ENCODE data around the gene PPM1D.

The PPM1D gene

DNA sequence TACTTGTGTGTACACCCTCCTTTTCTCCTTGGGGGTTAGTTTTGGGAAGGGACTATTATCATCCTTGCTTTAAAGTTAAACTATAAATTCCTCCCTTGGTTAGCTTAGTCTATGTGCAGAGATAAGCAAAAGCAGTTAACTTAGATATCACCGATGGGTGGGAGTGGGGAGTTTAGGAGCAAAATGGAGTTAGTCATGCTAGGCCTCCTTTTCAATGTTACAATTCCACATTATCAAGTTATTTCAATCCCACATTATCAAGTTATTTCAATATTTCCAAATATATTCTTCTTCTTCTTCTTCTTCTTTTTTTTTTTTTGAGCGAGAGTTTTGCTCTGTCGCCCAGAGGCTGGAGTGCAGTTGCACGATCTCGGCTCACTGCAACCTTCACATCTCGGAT lies 76.0 kb downstream of the PPM1D start:
- H3K4me3 ChIP-seq (ENCODE audit: low read depth, low read length): no peak overlapping the region
- no peak for DNase-seq (ENCODE audit: low read depth, low spot score)
- in situ Hi-C loops (cut with HindIII; ENCODE audit: low sequenced_read_pairs): no loop called here
- TF ChIP-seq, protein P1, sequence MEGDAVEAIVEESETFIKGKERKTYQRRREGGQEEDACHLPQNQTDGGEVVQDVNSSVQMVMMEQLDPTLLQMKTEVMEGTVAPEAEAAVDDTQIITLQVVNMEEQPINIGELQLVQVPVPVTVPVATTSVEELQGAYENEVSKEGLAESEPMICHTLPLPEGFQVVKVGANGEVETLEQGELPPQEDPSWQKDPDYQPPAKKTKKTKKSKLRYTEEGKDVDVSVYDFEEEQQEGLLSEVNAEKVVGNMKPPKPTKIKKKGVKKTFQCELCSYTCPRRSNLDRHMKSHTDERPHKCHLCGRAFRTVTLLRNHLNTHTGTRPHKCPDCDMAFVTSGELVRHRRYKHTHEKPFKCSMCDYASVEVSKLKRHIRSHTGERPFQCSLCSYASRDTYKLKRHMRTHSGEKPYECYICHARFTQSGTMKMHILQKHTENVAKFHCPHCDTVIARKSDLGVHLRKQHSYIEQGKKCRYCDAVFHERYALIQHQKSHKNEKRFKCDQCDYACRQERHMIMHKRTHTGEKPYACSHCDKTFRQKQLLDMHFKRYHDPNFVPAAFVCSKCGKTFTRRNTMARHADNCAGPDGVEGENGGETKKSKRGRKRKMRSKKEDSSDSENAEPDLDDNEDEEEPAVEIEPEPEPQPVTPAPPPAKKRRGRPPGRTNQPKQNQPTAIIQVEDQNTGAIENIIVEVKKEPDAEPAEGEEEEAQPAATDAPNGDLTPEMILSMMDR (IDR thresholded peaks at IDR 0.05; ENCODE audit: low read depth, low read length): no peak

DNA sequence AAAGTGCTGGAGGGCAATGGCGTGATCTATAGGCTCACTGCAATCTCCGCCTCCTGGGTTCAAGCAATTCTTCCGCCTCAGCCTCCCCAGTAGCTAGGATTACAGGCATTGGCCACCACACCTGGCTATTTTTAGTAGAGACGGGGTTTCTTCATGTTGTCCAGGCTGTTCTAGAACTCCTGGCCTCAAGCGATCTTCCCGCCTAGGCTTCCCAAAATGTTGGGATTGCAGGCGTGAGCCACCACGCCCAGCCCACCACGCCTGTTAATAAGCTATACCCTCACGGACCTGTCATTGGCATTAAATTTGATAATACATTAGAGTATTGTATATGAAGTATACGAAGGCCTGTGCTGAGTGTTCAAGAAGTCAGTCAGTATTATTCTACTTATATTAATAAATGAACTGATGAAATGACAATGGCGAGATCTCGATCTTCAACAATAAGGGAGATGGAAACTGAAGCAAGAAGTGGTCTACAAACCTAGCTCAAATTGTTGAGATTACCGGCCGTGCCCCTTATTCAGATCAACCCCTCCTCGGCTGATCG lies 76.8 kb downstream of the PPM1D start:
- DNase-seq (ENCODE audit: low read depth, low spot score): no peak
- in situ Hi-C loops (cut with HindIII; ENCODE audit: low sequenced_read_pairs): no loop called here
- TF ChIP-seq, protein P1 (IDR thresholded peaks at IDR 0.05; ENCODE audit: low read depth, low read length): no peak
- peak overlapping the region; percentile 82 for H3K4me3 ChIP-seq (ENCODE audit: low read depth, low read length)

DNA sequence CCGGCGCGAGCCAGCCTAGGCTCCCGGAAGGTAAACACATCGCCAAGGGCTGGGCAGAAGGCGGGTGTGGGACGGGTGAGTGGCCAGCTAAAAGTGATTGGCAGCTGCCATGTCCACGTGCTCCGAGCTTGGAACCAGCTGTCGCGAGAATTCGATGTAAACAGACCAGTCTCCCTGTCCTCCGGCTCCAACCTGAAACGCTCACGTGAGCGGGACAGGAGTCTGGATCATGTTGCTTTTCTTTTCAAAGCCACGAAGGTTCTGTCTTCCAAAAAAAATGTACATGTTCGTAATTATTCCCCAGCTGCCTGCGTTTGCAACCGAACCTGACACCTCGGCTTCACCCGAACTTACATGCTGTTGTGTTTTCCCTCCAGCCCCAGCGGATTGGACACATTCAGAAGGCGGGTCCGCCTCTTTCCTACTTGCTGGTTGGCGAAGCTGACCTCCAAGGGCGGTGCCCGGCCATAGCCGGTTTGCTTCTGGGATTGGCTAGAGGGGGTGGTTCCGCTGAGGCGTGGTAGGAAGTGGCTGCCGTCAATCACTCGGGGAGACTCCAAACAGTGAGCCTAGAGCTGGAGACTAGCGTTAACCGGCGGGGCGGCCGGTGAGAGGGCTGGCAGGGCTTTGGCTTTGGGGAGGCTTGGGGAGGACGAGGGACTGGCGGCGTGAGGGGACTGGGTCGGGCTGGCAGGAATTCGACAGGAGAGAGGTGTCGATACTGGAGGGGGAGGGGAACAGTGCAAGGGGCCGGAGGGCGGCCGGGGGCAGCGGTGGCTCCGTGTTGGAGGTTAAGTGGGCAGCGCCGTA lies 77.5 kb downstream of the PPM1D start, which contains the start of gene BCAS3:
Gene BCAS3, plus strand, starts transcription at position 544 of the 810 bp plus-strand sequence.
- TF ChIP-seq, protein P1 (IDR thresholded peaks at IDR 0.05; ENCODE audit: low read depth, low read length): no peak
- peak; percentile 100 for DNase-seq (ENCODE audit: low read depth, low spot score)
- H3K4me3 ChIP-seq (ENCODE audit: low read depth, low read length): peak within 1 kb of the TSS; percentile 82
- in situ Hi-C loops (cut with HindIII; ENCODE audit: low sequenced_read_pairs): no loop called here

DNA sequence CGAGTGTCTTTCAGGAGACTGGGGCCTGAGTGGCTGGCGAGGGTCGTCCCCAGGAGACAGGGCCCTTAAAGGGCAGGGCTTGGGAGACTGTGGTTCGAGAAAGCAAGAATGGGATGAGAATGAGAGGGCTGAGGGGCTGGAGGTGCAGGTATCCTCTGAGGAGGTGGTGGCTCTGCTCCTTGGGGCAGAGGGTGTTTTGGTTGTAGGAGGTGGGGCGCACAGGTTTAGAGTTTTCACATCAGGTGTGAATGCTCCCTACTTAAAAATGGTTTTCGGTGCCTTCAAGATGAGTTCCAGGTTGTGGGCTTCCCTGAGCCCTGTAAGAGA lies 78.1 kb downstream of the PPM1D start:
- in situ Hi-C loops (cut with HindIII; ENCODE audit: low sequenced_read_pairs): no loop called here
- TF ChIP-seq, protein P1 (IDR thresholded peaks at IDR 0.05; ENCODE audit: low read depth, low read length): no peak
- H3K4me3 ChIP-seq (ENCODE audit: low read depth, low read length): peak overlapping the region; percentile 82
- DNase-seq (ENCODE audit: low read depth, low spot score): no peak

DNA sequence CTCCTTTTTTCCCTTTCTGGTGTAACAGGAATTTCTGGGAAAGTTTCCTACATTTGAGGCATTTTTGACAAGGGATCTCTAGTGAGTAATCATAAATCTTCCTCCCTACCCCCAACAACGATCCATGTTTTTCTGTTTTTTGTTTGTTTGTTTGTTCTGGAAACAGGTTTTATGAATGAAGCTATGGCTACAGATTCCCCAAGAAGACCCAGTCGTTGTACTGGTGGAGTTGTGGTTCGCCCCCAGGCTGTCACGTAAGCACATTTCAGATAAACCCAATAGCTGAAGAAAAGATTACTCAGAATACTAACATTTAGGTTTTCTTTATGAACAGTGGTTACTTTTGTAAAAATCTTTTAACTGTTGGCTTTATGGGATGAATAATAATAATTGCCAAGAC lies 79.3 kb downstream of the PPM1D start:
- H3K4me3 ChIP-seq (ENCODE audit: low read depth, low read length): no peak overlapping the region
- DNase-seq (ENCODE audit: low read depth, low spot score): no peak
- TF ChIP-seq, protein P1 (IDR thresholded peaks at IDR 0.05; ENCODE audit: low read depth, low read length): no peak
- in situ Hi-C loops (cut with HindIII; ENCODE audit: low sequenced_read_pairs): no loop called here

DNA sequence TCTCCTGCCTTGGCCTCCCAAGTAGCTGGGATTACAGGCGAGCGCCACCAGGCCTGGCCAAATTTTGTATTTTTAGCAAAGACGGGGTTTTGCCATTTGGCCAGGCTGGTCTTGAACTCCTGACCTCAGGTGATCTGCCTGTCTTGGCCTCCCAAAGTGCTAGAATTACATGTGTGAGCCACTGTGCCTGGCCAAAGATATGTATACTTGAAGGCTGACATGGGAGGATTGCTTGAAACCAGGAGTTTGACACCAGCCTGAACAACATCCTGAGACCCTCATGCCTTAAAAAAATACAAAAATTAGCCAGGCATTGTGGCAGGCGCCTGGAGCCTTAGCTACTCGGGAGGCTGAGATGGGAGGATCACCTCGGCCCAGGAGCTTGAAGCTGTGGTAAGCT lies 80.8 kb downstream of the PPM1D start:
- no peak for DNase-seq (ENCODE audit: low read depth, low spot score)
- TF ChIP-seq, protein P1 (IDR thresholded peaks at IDR 0.05; ENCODE audit: low read depth, low read length): no peak
- in situ Hi-C loops (cut with HindIII; ENCODE audit: low sequenced_read_pairs): no loop called here
- no peak overlapping the region for H3K4me3 ChIP-seq (ENCODE audit: low read depth, low read length)

All from astrocyte of the spinal cord (primary cell).